ENCODE data around the gene RAB31. TPM values are rescaled to one million over a fixed set of nuclear protein-coding genes. Genes with fewer than 3 reads are reported as not detected.

RAB31 gene
- total RNA-seq, 2 experiments from 2014 or later, result not detected

GRCh38 chr18:9772847-9773677 lies 65.0 kb downstream of the RAB31 start:
- no peak overlapping the region for H3K4me3 Mint-ChIP-seq
- DNase-seq, result no peak
- H3K9me3 Mint-ChIP-seq (ENCODE audit: insufficient read depth), result no peaks in the 10 kb centered on the region
- no peaks in the 10 kb centered on the region for H3K4me1 Mint-ChIP-seq (ENCODE audit: low read depth)
- no peak for ATAC-seq
- peaks cover 24% of the 10 kb centered on the region for H3K27me3 Mint-ChIP-seq (ENCODE audit: low read depth)
- H3K27ac Mint-ChIP-seq, result no peak overlapping the region
- no peaks in the 10 kb centered on the region for H3K36me3 Mint-ChIP-seq (ENCODE audit: low read depth)
- POLR2A ChIA-PET, result interaction anchor here (0.6 kb wide), 1 partner anchor 21 kb away, joined by 3 read pairs; no protein-coding TSS in a partner anchor
- CTCF ChIA-PET, result interaction anchor here (0.6 kb wide), 1 partner anchor 55 kb away, joined by 3 read pairs; no protein-coding TSS in a partner anchor

GRCh38 chr18:9774150-9774549 lies 66.0 kb downstream of the RAB31 start:
- Mint-ChIP-seq H3K9me3 (ENCODE audit: insufficient read depth) (no peaks in the 10 kb centered on the region), H3K36me3 (ENCODE audit: low read depth) (no peaks in the 10 kb centered on the region), H3K27ac (no peak overlapping the region), H3K4me1 (ENCODE audit: low read depth) (no peaks in the 10 kb centered on the region), H3K4me3 (no peak overlapping the region), H3K27me3 (ENCODE audit: low read depth) (peaks cover 24% of the 10 kb centered on the region)
- DNase-seq (no peak), ATAC-seq (no peak)
- ChIA-PET CTCF (no interaction called here), POLR2A (no interaction called here)

DNA sequence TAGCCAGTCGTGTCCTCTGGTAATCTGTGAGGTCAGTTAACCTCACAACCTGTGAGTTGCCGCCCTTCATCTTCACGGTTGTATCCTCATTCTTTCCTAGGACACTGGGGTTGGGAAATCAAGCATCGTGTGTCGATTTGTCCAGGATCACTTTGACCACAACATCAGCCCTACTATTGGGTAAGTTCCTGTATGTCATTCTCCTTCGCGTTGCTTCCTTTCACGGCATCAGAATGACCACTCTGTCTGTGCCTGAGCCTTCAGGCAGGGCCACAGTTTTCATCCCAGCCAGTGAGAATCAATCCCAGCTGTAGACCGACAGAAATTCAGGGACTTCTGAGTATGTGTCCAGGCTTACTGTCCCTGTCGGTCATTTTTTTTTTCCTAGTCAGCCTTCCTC lies 67.1 kb downstream of the RAB31 start:
- no peaks in the 10 kb centered on the region for H3K9me3 Mint-ChIP-seq (ENCODE audit: insufficient read depth)
- no peak overlapping the region for H3K27ac Mint-ChIP-seq
- H3K27me3 Mint-ChIP-seq (ENCODE audit: low read depth), result peaks cover 17% of the 10 kb centered on the region
- H3K4me3 Mint-ChIP-seq, result no peak overlapping the region
- no peaks in the 10 kb centered on the region for H3K4me1 Mint-ChIP-seq (ENCODE audit: low read depth)
- ChIA-PET POLR2A (no interaction called here), CTCF (no interaction called here)
- DNase-seq, result no peak
- no peaks in the 10 kb centered on the region for H3K36me3 Mint-ChIP-seq (ENCODE audit: low read depth)
- no peak for ATAC-seq

DNA sequence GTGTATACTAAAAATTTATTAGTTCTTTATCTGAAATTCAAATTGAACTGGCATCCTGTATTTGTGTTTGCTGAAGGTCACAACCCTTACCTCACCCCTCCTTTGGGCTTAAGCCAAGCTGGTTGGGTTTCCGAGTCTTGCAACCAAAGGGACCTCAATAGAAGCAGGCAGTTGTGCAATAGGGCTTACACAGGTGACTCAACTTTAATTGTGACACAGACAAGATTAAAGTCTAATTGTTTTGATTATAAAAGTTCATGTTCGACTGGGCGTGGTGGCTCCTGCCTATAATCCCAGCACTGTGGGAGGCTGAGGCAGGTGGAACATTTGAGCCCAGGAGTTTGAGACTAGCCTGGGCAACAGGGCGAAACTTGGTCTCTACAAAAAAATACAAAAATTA lies 71.5 kb downstream of the RAB31 start:
- POLR2A ChIA-PET, result no interaction called here
- no peak for DNase-seq
- CTCF ChIA-PET, result no interaction called here
- H3K36me3 Mint-ChIP-seq (ENCODE audit: low read depth), result no peaks in the 10 kb centered on the region
- no peaks in the 10 kb centered on the region for H3K9me3 Mint-ChIP-seq (ENCODE audit: insufficient read depth)
- H3K27me3 Mint-ChIP-seq (ENCODE audit: low read depth), result peaks cover 4% of the 10 kb centered on the region
- H3K4me3 Mint-ChIP-seq, result no peak overlapping the region
- H3K4me1 Mint-ChIP-seq (ENCODE audit: low read depth), result peaks cover 7% of the 10 kb centered on the region
- ATAC-seq, result no peak
- H3K27ac Mint-ChIP-seq, result no peak overlapping the region

GRCh38 chr18:9782073-9782857 lies 74.2 kb downstream of the RAB31 start:
- no peak overlapping the region for H3K27ac Mint-ChIP-seq
- H3K9me3 Mint-ChIP-seq (ENCODE audit: insufficient read depth), result no peaks in the 10 kb centered on the region
- ATAC-seq, result no peak
- H3K4me3 Mint-ChIP-seq, result no peak overlapping the region
- DNase-seq, result no peak
- ChIA-PET POLR2A (no interaction called here), CTCF (no interaction called here)
- H3K4me1 Mint-ChIP-seq (ENCODE audit: low read depth), result peaks cover 7% of the 10 kb centered on the region
- H3K36me3 Mint-ChIP-seq (ENCODE audit: low read depth), result no peaks in the 10 kb centered on the region
- peaks cover 5% of the 10 kb centered on the region for H3K27me3 Mint-ChIP-seq (ENCODE audit: low read depth)

DNA sequence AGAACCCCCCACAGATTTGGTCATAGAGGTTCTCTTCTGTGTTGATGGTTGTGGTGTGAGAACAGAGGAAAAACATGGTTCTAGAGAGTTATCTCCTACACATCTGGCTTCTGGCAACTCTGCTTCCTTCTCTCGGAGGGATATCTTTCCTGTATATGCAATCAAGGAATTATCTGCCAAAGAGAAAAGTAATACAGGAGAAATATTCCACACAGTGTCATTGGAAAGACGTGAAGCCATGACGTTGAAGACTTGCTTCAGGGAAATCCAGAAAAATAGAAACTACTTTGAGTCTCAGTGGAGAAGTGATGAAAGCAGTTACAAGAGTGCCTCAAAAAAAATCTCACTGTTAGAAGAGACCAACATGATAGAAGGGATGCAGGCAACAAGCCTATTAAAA lies 78.5 kb downstream of the RAB31 start:
- DNase-seq (no peak), ATAC-seq (no peak)
- Mint-ChIP-seq H3K27me3 (ENCODE audit: low read depth) (peaks cover 8% of the 10 kb centered on the region), H3K27ac (no peak overlapping the region), H3K9me3 (ENCODE audit: insufficient read depth) (no peaks in the 10 kb centered on the region), H3K4me1 (ENCODE audit: low read depth) (peaks cover 7% of the 10 kb centered on the region), H3K36me3 (ENCODE audit: low read depth) (no peaks in the 10 kb centered on the region), H3K4me3 (no peak overlapping the region)
- CTCF ChIA-PET, result no interaction called here
- POLR2A ChIA-PET, result no interaction called here

GRCh38 chr18:9787036-9787435 lies 78.9 kb downstream of the RAB31 start:
- POLR2A ChIA-PET, result no interaction called here
- H3K9me3 Mint-ChIP-seq (ENCODE audit: insufficient read depth), result no peaks in the 10 kb centered on the region
- ATAC-seq, result no peak

GRCh38 chr18:9787712-9788111 lies 79.6 kb downstream of the RAB31 start:
- Mint-ChIP-seq H3K27ac (no peak overlapping the region), H3K4me3 (no peak overlapping the region), H3K4me1 (ENCODE audit: low read depth) (peaks cover 5% of the 10 kb centered on the region), H3K9me3 (ENCODE audit: insufficient read depth) (no peaks in the 10 kb centered on the region), H3K27me3 (ENCODE audit: low read depth) (peaks cover 8% of the 10 kb centered on the region), H3K36me3 (ENCODE audit: low read depth) (no peaks in the 10 kb centered on the region)
- ChIA-PET CTCF (no interaction called here), POLR2A (no interaction called here)
- ATAC-seq (no peak), DNase-seq (no peak)

More at GRCh38 chr18:9787036-9787435, 78.9 kb downstream of the RAB31 start:
- Mint-ChIP-seq H3K36me3 (ENCODE audit: low read depth) (no peaks in the 10 kb centered on the region), H3K27me3 (ENCODE audit: low read depth) (peaks cover 8% of the 10 kb centered on the region), H3K4me1 (ENCODE audit: low read depth) (peaks cover 7% of the 10 kb centered on the region), H3K4me3 (no peak overlapping the region), H3K27ac (no peak overlapping the region)
- DNase-seq, result no peak
- CTCF ChIA-PET, result no interaction called here

GRCh38 chr18:9788140-9788539 lies 80.0 kb downstream of the RAB31 start:
- no peak overlapping the region for H3K4me3 Mint-ChIP-seq
- DNase-seq, result no peak
- H3K27ac Mint-ChIP-seq, result no peak overlapping the region
- H3K36me3 Mint-ChIP-seq (ENCODE audit: low read depth), result no peaks in the 10 kb centered on the region
- peaks cover 1% of the 10 kb centered on the region for H3K4me1 Mint-ChIP-seq (ENCODE audit: low read depth)
- POLR2A ChIA-PET, result no interaction called here
- CTCF ChIA-PET, result no interaction called here
- H3K9me3 Mint-ChIP-seq (ENCODE audit: insufficient read depth), result no peaks in the 10 kb centered on the region
- H3K27me3 Mint-ChIP-seq (ENCODE audit: low read depth), result peaks cover 8% of the 10 kb centered on the region
- ATAC-seq, result no peak

- Mint-ChIP-seq H3K4me1 (ENCODE audit: low read depth) (no peaks in the 10 kb centered on the region), H3K27me3 (ENCODE audit: low read depth) (peaks cover 8% of the 10 kb centered on the region), H3K27ac (no peak overlapping the region), H3K4me3 (no peak overlapping the region), H3K9me3 (ENCODE audit: insufficient read depth) (no peaks in the 10 kb centered on the region), H3K36me3 (ENCODE audit: low read depth) (no peaks in the 10 kb centered on the region)
- no peak for DNase-seq
- ChIA-PET CTCF (no interaction called here), POLR2A (no interaction called here)
- no peak for ATAC-seq
Observed at GRCh38 chr18:9788860-9789259, 80.8 kb downstream of the RAB31 start.

GRCh38 chr18:9790261-9790660 lies 82.2 kb downstream of the RAB31 start:
- no peak overlapping the region for H3K4me3 Mint-ChIP-seq
- no peak overlapping the region for H3K27ac Mint-ChIP-seq
- H3K9me3 Mint-ChIP-seq (ENCODE audit: insufficient read depth), result no peaks in the 10 kb centered on the region
- H3K36me3 Mint-ChIP-seq (ENCODE audit: low read depth), result no peaks in the 10 kb centered on the region
- ChIA-PET CTCF (no interaction called here), POLR2A (no interaction called here)
- no peaks in the 10 kb centered on the region for H3K4me1 Mint-ChIP-seq (ENCODE audit: low read depth)
- no peak for ATAC-seq
- H3K27me3 Mint-ChIP-seq (ENCODE audit: low read depth), result peaks cover 14% of the 10 kb centered on the region
- no peak for DNase-seq

GRCh38 chr18:9791991-9792390 lies 83.9 kb downstream of the RAB31 start:
- CTCF ChIA-PET, result no interaction called here

More at GRCh38 chr18:9791991-9792390, 83.9 kb downstream of the RAB31 start:
- Mint-ChIP-seq H3K4me1 (ENCODE audit: low read depth) (no peaks in the 10 kb centered on the region), H3K9me3 (ENCODE audit: insufficient read depth) (no peaks in the 10 kb centered on the region), H3K36me3 (ENCODE audit: low read depth) (no peaks in the 10 kb centered on the region), H3K27me3 (ENCODE audit: low read depth) (peaks cover 12% of the 10 kb centered on the region), H3K4me3 (no peak overlapping the region), H3K27ac (no peak overlapping the region)
- POLR2A ChIA-PET, result no interaction called here
- no peak for DNase-seq
- ATAC-seq, result no peak
